Heart left ventricle (tissue), 13 donors: ENCODE data around the gene FKBP15.

Source experiments
- CTCF ChIP-seq, 12 donors: fragments of 200-600 bp; sonication (generic) in 4 of 12; IDR thresholded peaks; one replicate each; pipeline versions ENCODE4 v1.5.0 to v1.8.0; 2018 to 2022; ENCODE audit warnings: antibody characterized with exemption in 12 of 12, mild to moderate bottlenecking in 5 of 12
- POLR2A ChIP-seq, 2 donors: fragments of 450-650 bp; IDR thresholded peaks; one replicate each; pipeline ENCODE4 v1.6.1; 2017; ENCODE audit warnings: antibody characterized with exemption in 2 of 2, mild to moderate bottlenecking in 2 of 2, moderate library complexity in 2 of 2
- donor health status: ischemic (EF 13 %, LVEDD 7.1; RV severe dilation, severe dysfunction).
- donor health status: DM: no; HTN: yes; CAD: no.
- donor health status: DM: no; HTN: no; CAD: no.
- donor health status: ischemic (EF 25% LVEDD 6.9; RV normal size, moderate dysfunction).
- donor health status: ischemic (EF 25% LVEDD 5.7; RV mildly dilated, moderate dysfunction).
- donor health status: ischemic (EF 35%, LVEDD 5.7; RV mildly dilated, moderate dysfunction).
- donor health status: nonischemic (EF 11% LVEDD 7.7; RV severe dilation, severe dysfunction).
- donor health status: DM: yes; HTN: yes; CAD: no.
- donor health status: PGD.
- donor health status: ischemic (EF 29% LVEDD 5.4; RV normal size, mild dysfunction).
- donor health status: nonischemic (EF 23%, LVEDD 6.1; RV moderate dilation, normal function).

GRCh38 chr9:113245894-113246293 is 24.8 kb upstream of the FKBP15 start:
- TF ChIP-seq POLR2A (IDR thresholded peaks at IDR 0.05) (no peak), CTCF (IDR thresholded peaks at IDR 0.05) (no peak)
